Cerebellar nuclear complex (tissue), 1 donor: ENCODE data around the gene NUP50.
"Not testable (repeated sequence)": the region's sequence is repeated elsewhere in the genome, so short reads cannot be mapped to it uniquely, and the experiment has no call there.

Source experiments
- DNase-seq, 2 experiments: peaks; one replicate each; lab custom pipeline; 2025; lab: John Stamatoyannopoulos, UW

Gene NUP50

GRCh38 chr22:45162531-45162930 lies 1.2 kb upstream of the NUP50 start:
- no peak for DNase-seq

GRCh38 chr22:45163099-45163450 lies 650 bp upstream of the NUP50 start:
- DNase-seq: no peak

GRCh38 chr22:45164270-45165088 lies 754 bp downstream of the NUP50 start:
- no peak for DNase-seq

GRCh38 chr22:45166932-45167331 lies 3.2 kb downstream of the NUP50 start:
- DNase-seq: no peak

GRCh38 chr22:45169591-45170466 lies 6.1 kb downstream of the NUP50 start:
- DNase-seq: no peak

- no peak for DNase-seq
Measured at GRCh38 chr22:45171830-45172229, 8.1 kb downstream of the NUP50 start.

GRCh38 chr22:45172881-45173585 lies 9.3 kb downstream of the NUP50 start:
- no peak for DNase-seq

GRCh38 chr22:45179276-45180049 lies 15.7 kb downstream of the NUP50 start:
- no peak for DNase-seq

GRCh38 chr22:45180146-45180679 lies 16.5 kb downstream of the NUP50 start:
- DNase-seq: no peak

- DNase-seq: no peak
Measured at GRCh38 chr22:45181240-45181639, 17.5 kb downstream of the NUP50 start.

- no peak for DNase-seq
Measured at GRCh38 chr22:45181766-45182165, 18.0 kb downstream of the NUP50 start.

GRCh38 chr22:45183974-45184373 lies 20.2 kb downstream of the NUP50 start:
- no peak for DNase-seq

GRCh38 chr22:45185718-45186514 lies 22.2 kb downstream of the NUP50 start:
- no peak for DNase-seq

- DNase-seq: no peak
Measured at GRCh38 chr22:45187891-45188290, 24.2 kb downstream of the NUP50 start.

GRCh38 chr22:45188779-45189178 lies 25.1 kb downstream of the NUP50 start:
- DNase-seq: no peak

GRCh38 chr22:45190202-45190872 lies 26.6 kb downstream of the NUP50 start:
- no peak for DNase-seq

GRCh38 chr22:45191746-45192145 lies 28.0 kb downstream of the NUP50 start:
- not testable (repeated sequence) for DNase-seq

- DNase-seq: no peak
Measured at GRCh38 chr22:45192701-45193187, 29.0 kb downstream of the NUP50 start.

GRCh38 chr22:45194686-45195085 lies 31.0 kb downstream of the NUP50 start:
- DNase-seq: no peak

GRCh38 chr22:45195616-45196015 lies 31.9 kb downstream of the NUP50 start:
- no peak for DNase-seq
